Activated CD8-positive, alpha-beta memory T cell treated with anti-CD3 and anti-CD28 coated beads, Interleukin-2, amount 50 U/mL, for 48 hours (primary cell): ENCODE results near the gene BTF3L4.
"Not testable (repeated sequence)": the region's sequence is repeated elsewhere in the genome, so short reads cannot be mapped to it uniquely, and the experiment has no call there.

Source experiments
- DNase-seq: peaks from one replicate; pipeline ENCODE4 v3.0.0-alpha.2; 2020

The BTF3L4 gene

GRCh38 chr1:52055866-52056162 lies 281 bp upstream of the BTF3L4 start:
- no peak for DNase-seq

- no peak for DNase-seq
Measured at GRCh38 chr1:52056937-52057231, 789 bp downstream of the BTF3L4 start.

GRCh38 chr1:52057255-52057654 lies 1.2 kb downstream of the BTF3L4 start:
- DNase-seq: no peak

- no peak for DNase-seq
Measured at GRCh38 chr1:52057876-52058415, 1.9 kb downstream of the BTF3L4 start.

GRCh38 chr1:52059321-52059720 lies 3.2 kb downstream of the BTF3L4 start:
- no peak for DNase-seq

- DNase-seq: no peak
Measured at GRCh38 chr1:52059888-52060287, 3.8 kb downstream of the BTF3L4 start.

GRCh38 chr1:52060822-52061221 lies 4.7 kb downstream of the BTF3L4 start:
- DNase-seq: no peak

GRCh38 chr1:52063192-52063591 lies 7.1 kb downstream of the BTF3L4 start:
- DNase-seq: no peak

- no peak for DNase-seq
Measured at GRCh38 chr1:52070704-52071103, 14.6 kb downstream of the BTF3L4 start.

GRCh38 chr1:52072291-52072690 lies 16.2 kb downstream of the BTF3L4 start:
- DNase-seq: no peak

- not testable (repeated sequence) for DNase-seq
Measured at GRCh38 chr1:52077277-52077676, 21.2 kb downstream of the BTF3L4 start.

GRCh38 chr1:52080014-52080415 lies 23.9 kb downstream of the BTF3L4 start:
- DNase-seq: no peak

- not testable (repeated sequence) for DNase-seq
Measured at GRCh38 chr1:52087892-52088291, 31.8 kb downstream of the BTF3L4 start.

GRCh38 chr1:52094300-52094699 lies 38.2 kb downstream of the BTF3L4 start:
- DNase-seq: not testable (repeated sequence)

GRCh38 chr1:52096216-52096615 lies 40.1 kb downstream of the BTF3L4 start:
- no peak for DNase-seq

GRCh38 chr1:52098139-52098871 lies 42.2 kb downstream of the BTF3L4 start:
- no peak for DNase-seq

GRCh38 chr1:52102336-52103013 lies 46.4 kb downstream of the BTF3L4 start:
- no peak for DNase-seq

- DNase-seq: no peak
Measured at GRCh38 chr1:52111492-52111891, 55.4 kb downstream of the BTF3L4 start.

GRCh38 chr1:52112489-52112888 lies 56.4 kb downstream of the BTF3L4 start:
- no peak for DNase-seq

- DNase-seq: no peak
Measured at GRCh38 chr1:52119301-52120079, 63.4 kb downstream of the BTF3L4 start.

- no peak for DNase-seq
Measured at GRCh38 chr1:52122384-52122783, 66.3 kb downstream of the BTF3L4 start.

GRCh38 chr1:52123622-52124021 lies 67.5 kb downstream of the BTF3L4 start:
- DNase-seq: no peak

- DNase-seq: no peak
Measured at GRCh38 chr1:52125736-52126359, 69.8 kb downstream of the BTF3L4 start.
